K562 treated with DMSO at 1 percent for 12 hours (cell line): ENCODE data around the gene RILPL2. TPM values are rescaled to one million over a fixed set of nuclear protein-coding genes. Genes with fewer than 3 reads are reported as not detected.

Experiments
- total RNA-seq: library from RNA; unstranded; fragments of 300-600 nt; gene quantifications from 2 replicates; pipeline ENCODE4 v1.2.3, GENCODE V29; 2022; ENCODE audit not compliant: insufficient read depth

RILPL2 gene, protein sequence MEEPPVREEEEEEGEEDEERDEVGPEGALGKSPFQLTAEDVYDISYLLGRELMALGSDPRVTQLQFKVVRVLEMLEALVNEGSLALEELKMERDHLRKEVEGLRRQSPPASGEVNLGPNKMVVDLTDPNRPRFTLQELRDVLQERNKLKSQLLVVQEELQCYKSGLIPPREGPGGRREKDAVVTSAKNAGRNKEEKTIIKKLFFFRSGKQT
- total RNA-seq: 5.2 and 6.2 TPM in 2 replicates

DNA sequence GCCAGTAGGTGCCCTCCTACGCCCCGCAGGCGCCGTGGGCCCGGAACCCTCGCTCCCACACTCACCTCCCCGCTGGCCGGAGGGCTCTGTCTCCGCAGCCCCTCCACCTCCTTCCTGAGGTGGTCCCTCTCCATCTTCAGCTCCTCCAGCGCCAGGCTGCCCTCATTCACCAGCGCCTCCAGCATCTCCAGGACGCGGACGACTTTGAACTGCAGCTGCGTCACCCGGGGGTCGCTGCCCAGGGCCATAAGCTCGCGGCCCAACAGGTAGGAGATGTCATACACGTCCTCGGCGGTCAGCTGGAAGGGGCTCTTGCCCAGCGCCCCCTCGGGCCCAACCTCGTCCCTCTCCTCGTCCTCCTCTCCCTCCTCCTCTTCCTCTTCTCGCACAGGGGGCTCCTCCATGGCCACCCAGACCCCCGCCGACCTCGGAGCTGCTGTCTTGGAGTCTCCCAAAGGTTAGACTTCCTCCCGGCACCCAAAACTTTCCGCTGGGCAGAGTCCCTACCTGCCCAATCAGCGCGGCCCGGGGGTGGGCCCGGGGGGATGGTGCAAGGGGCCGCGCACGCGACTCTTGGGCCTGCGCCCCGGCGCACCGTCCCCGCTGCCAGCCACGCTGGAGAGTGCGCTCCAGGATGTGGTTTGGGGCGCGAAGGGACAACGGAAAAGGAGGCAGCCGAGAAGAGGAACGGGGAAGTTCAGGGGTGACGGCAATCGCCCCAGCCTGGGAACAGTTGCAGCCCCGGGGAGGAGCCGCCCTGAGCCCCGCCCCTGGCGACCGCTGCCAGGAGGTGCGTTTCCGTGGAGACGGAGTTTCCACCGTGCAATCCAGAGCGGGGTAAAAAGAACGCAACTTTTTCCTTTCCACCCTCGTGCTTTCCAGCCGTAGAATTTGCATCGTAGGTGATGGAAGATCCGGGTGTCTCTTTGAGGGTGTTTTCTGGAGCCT is at the start of gene RILPL2:
TSS of gene RILPL2 (minus strand) at position 668 of the 948 bp plus-strand sequence. CDS start at position 404, 264 bp downstream.

DNA sequence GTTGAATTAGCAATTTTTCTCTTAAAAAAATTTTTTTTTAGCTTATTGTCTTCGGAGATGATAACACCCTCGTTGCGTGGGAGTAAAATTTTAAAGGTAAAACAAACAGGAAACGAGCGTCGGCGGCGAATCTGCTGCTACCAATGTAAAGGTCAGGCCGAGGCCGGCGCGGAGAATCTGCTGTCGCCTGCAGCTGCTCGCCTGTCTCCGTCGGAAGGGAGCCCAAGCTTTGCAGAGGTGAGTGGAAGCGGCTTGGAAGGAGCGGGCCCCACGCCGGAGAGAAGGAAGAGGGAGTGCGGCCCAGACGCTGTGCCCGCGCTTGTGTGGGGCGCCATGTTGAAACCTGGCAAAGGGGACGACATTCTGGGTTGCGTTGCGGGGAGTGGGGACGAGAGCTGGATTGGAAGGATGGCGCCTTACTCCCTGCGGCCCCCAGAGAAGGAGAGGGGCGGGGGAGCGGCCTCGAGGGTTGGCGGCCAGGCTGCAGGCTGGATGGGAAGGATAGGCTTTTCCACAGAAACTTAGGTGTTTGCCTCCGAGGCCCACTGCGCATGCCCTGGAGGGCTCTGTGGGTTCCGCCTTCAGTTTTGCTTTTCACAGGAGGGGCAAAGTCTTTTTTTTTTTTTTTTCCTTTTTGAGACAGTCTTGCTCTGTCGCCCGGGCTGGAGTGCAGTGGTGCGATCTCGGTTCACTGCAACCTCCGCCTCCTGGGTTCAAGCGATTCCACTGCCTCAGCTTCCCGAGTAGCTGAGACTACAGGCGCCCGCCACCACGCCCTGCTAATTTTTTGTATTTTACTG is 21.7 kb upstream of the RILPL2 start, which contains the start of gene SNRNP35:
TSS of gene SNRNP35 (plus strand) at position 160 of the 800 bp plus-strand sequence. CDS start 7,402 bp downstream, outside the sequence.

Other genes starting within 250 kb of the RILPL2 start
- 2.3 and 18.2 TPM in 2 replicates for gene MPHOSPH9, start 203.5 kb downstream of the RILPL2 start, total RNA-seq
- gene MTRFR, start 203.2 kb downstream of the RILPL2 start, total RNA-seq: 23.0 and 30.2 TPM in 2 replicates
- gene CDK2AP1, start 164.8 kb downstream of the RILPL2 start, total RNA-seq: 37.6 and 64.0 TPM in 2 replicates
- gene SBNO1, start 71.8 kb downstream of the RILPL2 start, total RNA-seq: 5.9 and 21.0 TPM in 2 replicates
- 48.7 and 93.1 TPM in 2 replicates for gene KMT5A, start 52.6 kb downstream of the RILPL2 start, total RNA-seq
- gene SNRNP35, start 21.5 kb upstream of the RILPL2 start, total RNA-seq: 12.6 and 22.7 TPM in 2 replicates
- 5.1 and 10.8 TPM in 2 replicates for gene RILPL1, start 97.0 kb upstream of the RILPL2 start, total RNA-seq
- gene TMED2, start 147.9 kb upstream of the RILPL2 start, total RNA-seq: 82.1 and 143 TPM in 2 replicates
- gene DDX55, start 165.4 kb upstream of the RILPL2 start, total RNA-seq: 10.0 and 29.9 TPM in 2 replicates
- 28.9 and 57.8 TPM in 2 replicates for gene EIF2B1, start 197.0 kb upstream of the RILPL2 start, total RNA-seq
- 7.1 and 22.0 TPM in 2 replicates for gene GTF2H3, start 197.1 kb upstream of the RILPL2 start, total RNA-seq
- 2.0 and 5.5 TPM in 2 replicates for gene TCTN2, start 234.4 kb upstream of the RILPL2 start, total RNA-seq